Stimulated activated CD4-positive, alpha-beta T cell treated with anti-CD3 and anti-CD28 coated beads, Interleukin-12 subunit alpha, Interleukin-12 subunit beta, amount 100 ng/mL, for 4 hours (primary cell): Measurements from ENCODE around the gene CMTM4.
"Not testable (repeated sequence)": the region's sequence is repeated elsewhere in the genome, so short reads cannot be mapped to it uniquely, and the experiment has no call there.

ENCODE experiments used
- DNase-seq: peaks from one replicate; pipeline ENCODE4 v3.0.0-alpha.2; 2020

CMTM4 gene

DNA sequence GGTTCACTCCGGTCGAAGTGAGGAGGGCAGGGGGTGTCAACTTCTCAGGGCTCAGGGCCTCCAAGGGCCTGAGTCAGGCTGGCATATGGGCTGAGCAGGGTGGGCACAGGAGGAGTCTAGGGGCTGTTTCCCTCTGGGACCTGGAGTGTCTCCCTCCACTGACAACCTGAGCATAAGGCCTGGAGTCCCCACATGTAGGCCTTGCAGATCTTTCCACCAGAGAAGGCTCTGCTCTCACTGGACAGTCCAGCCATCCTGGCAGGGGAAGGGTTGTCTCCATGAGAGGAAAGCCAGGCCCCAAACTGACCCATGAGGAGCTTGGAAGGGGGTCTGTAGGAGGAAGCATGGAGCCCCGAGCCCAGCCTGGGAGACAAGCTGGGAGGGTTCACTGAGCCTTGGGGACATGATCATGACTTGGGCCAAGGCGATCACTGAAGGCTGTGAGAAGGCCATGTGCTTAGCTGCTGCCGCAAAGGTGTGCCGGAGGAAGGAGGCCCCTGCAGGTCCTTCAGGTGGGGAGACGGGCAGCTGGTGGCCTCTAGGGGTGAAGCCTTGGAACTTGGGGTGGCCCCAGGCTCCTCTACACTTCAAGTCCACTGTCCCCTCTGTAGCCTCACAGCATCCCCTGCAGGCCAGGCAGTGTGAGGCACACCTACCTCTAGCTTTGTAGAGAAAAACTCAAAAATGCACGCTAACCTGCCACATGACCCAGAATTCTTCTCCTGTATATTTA, 107.4 kb downstream of the CMTM4 start:
- DNase-seq, result peak; percentile 41

- DNase-seq, result no peak
Measured at GRCh38 chr16:66587881-66588600, 108.5 kb downstream of the CMTM4 start.

DNA sequence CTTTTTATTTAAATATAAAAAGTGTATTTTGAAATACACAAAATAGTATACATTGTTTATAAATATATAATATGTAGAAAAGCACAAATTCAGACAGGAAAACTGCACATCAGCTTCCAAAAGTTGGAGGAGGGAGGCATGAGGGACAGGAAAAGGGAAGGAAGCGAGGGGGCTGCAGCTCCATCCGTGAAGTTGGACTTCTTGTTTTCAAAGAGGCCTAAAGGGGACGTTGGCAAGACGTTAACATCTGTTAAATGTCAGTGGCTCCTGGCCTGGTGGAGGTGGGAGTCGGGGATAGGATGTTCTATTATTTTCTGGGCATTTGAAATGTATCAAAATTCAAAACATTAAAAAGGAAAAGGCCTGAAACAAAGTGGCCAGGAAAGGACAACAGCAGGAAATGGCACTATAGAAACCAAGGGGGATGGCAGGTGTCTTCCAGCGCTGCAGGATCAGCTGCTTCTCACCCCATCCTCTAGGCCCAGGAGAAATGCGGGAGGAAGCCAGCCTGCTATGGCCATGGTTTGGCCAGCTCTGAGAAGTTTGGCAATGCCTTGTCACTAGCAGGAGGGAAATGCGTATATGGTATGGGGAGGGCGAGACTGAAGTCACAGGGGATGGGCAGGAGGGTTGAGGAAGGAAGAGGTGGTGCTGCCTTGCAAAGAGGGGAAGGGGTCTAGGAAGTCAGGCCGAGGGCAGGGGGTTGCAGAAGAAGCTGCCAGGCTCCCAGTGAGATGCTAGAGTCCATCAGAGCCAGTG, 110.9 kb downstream of the CMTM4 start:
- no peak for DNase-seq

DNA sequence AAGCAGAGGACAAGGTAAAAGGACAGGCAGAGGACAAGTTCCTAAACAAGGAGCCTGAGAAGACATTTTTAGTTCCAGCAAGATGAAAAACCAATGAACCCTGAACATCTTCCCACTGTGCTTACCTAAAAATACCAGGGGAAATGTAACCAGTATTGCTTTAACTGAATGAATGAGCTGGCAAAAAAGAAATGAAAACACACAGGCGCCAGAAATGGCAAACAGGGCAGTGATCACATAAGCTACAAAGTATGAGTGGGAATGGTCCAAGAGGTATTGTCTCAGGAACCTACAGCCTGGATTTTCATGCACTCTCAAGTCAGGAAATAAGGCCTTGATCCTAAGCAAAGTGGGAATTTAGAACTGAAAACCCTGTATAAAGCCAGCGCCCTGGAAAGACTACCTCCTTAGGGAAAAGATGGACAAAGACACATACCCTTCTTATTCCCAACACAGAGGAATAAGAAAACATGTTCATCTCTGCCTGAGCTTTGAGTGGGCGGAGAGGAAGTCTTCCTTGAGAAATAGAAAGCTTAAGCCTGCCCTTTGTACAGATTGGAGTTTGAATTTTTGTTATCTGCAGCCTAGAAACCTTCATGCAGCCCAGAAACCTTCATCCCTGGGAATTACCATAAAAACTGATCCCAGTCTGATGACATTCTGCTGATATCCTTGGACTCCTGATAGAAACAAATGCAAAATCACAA, 115.1 kb downstream of the CMTM4 start:
- no peak for DNase-seq

GRCh38 chr16:66580605-66581209, 115.8 kb downstream of the CMTM4 start:
- DNase-seq, result no peak

DNA sequence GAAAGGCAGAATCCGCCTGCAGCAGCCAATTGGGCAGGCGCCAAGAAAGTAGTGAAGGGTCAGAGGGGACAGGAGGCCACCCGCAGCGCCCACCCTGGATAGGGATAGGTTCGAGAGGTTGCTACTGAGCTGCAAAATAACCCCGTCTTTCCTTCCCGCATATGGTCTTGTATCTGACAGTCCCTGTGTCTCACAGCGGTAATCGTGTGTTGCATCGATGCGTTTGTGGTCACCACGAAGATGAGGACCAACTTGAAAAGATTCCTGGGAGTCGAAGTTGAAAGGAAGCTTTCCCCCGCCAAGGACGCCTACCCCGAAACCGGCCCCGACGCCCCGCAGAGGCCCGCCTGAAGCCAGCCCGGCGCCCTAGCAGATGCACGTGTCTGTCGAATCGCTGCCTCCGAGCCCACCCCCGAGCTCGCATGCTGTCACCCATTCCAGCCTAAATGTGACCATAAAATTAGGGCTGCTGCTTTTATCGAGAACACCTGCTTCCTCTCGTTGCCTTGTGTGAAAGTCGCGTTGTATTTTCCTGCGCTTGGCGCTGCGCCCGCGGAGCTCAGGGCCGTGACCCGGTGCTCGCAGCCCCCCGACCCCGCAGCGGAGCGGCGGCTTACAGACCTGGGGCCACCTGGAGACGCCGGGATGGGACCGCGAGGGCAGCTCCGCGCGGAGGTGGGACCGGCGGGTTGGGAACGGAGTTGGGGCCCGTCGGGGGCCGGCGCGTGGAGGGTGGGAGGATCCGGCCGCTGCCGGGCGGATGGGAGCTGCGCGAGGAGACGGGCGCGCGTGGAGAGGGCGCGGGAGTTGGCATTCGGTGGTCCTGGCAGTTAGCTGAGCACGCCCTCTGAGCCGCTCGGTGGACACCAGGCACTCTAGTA, 117.7 kb downstream of the CMTM4 start, which contains the start of gene CMTM2:
CMTM2 (plus strand) TSS at position 813 of the 881 bp plus-strand sequence. CDS start 145 bp downstream, outside the sequence.
- DNase-seq, result peak; percentile 11

GRCh38 chr16:66576296-66576695, 120.2 kb downstream of the CMTM4 start:
- DNase-seq, result no peak

DNA sequence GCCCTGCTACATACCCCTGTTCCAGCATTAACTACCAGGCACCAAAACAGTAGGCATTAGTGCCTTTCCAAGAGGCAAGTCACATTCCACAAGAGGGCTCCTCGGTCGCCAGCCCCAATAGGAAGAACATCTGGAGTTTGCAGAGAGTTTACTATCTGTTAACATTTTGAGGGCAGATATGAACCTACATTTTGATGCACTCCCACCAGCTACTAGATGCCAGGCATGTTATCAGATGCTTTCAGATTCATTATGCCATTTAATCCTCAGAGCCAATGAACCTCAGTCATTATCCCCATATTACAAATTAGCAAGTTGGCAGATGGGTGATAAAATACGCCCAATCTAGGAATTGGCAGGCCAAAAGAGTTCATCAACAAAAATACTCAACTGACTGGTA, 121.5 kb downstream of the CMTM4 start:
- no peak for DNase-seq

DNA sequence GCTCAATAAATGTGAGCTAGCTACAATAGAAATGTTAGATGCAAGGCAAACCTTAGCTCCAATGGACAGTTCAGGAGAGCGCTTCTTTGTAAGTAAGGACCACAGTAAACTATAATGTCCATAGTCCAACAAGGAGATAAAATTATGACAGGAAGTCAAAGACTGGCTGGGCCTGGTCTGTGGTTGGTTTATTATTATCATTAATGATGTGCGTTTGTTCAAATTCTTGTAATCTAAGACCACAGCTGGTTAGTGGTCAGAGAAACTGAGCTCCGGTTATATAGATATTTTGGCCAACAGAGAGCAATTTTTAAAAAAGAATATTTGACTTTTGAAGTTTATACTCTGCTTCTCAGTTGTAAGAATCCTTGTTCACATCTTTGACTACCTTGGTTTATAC, 122.0 kb downstream of the CMTM4 start:
- DNase-seq, result no peak

DNA sequence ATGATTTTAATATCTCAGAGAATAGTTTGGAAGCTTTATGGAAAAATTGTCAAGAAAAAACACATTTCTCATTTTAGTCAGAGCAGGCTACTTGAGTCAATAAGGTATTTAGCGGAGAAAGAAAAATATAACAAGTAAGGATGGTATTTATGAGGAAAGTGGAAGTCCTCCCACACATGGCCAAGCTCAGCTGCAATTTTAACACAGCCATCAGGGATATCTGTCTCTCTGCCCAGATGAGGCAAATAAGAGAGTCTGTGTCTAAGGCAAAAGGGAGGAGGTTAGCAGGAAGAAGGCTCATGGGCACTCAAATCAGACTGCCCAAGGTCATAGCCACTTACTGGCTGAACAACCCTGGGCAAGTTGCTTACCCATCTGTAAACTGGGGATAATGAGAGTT, 122.5 kb downstream of the CMTM4 start:
- DNase-seq, result no peak

- no peak for DNase-seq
Measured at GRCh38 chr16:66572356-66572755, 124.2 kb downstream of the CMTM4 start.

GRCh38 chr16:66569827-66570405, 126.6 kb downstream of the CMTM4 start:
- DNase-seq, result no peak

GRCh38 chr16:66569131-66569530, 127.4 kb downstream of the CMTM4 start:
- no peak for DNase-seq

DNA sequence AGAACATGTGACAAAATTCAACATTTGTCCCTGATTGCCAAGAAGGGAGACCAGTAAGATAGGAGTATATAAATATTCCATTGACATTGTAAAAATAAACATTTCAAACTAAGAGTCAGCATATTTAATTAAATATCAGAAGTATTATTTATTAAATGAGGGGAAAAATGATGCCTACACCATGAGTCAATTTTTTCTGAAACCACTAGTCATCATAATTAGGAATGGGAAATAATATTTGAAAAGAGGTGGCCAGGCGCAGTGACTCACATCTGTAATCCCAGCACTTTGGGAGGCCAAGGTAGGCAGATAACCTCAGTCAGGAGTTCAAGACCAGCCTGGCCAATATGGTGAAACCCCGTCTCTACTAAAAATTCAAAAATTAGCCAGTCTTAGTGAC, 128.2 kb downstream of the CMTM4 start:
- no peak for DNase-seq

DNA sequence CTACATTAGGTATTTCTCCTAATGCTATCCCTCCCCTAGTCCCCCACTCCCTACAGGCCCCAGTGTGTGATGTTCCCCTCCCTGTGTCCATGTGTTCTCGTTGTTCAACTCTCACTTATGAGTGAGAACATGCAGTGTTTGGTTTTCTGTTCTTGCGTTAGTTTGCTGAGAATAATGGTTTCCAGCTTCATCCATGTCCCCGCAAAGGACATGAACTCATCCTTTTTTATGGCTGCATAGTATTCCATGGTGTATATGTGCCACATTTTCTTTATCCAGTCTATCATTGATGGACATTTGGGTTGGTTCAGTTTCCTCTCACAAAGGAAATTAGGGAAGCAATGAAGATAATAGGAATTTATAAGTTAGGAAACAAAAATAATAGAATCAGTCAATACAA, 129.3 kb downstream of the CMTM4 start:
- DNase-seq, result not testable (repeated sequence)

DNA sequence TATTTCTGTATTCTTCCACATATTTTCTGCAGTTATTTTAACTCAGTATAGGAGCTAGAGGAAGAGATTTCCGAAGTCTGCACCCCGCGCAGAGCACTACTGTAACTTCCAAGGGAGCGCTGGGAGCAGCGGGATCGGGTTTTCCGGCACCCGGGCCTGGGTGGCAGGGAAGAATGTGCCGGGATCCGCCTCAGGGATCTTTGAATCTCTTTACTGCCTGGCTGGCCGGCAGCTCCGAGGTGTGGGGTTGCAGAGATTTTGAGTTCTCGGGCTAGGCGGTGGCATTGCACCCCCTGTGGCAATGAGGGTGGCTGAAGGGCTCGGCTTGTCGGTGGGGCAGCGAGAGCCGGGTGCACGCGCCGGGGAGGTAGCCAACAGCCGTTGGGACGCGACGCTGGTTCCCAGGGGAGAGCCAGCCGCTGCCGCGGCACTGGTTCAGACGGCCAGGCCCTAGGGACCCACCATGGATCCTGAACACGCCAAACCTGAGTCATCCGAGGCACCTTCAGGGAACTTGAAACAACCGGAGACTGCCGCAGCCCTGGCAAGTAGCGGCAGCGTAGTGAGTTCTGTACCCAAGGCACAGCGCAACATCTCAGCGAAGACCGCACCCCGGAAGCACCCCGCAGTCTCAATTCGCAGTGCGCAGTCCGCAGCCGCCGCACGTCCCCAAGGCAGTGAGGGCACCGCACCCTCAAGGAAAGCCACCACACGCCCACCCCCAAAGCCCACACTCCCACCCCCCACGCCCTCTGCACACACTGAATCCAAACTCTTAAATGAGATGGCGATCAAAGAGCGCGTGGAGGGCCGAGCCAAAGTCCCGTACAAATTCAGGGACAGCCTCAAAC, 130.3 kb downstream of the CMTM4 start, which contains the start of gene CMTM1:
CMTM1 (plus strand) TSS at position 389 of the 851 bp plus-strand sequence; CDS start at position 464, 75 bp downstream.
- no peak for DNase-seq
